SU-DHL-6 (cell line): ENCODE results near the gene PCGF1.
"Not testable (repeated sequence)": the region's sequence is repeated elsewhere in the genome, so short reads cannot be mapped to it uniquely, and the experiment has no call there.

Experiments used
- H2AFZ ChIP-seq: fragments of 200-600 bp; sonication (generic); 2 replicates; pipeline ENCODE4 v1.6.1; 2014; ENCODE audit warnings: low read depth, mild to moderate bottlenecking, moderate library complexity, mixed read lengths, antibody characterized with exemption, low read length; ENCODE audit not compliant: severe bottlenecking
- H3F3A ChIP-seq: fragments of 200-600 bp; shearing (Covaris generic); 2 replicates; pipeline ENCODE4 v1.6.0; 2016; ENCODE audit warnings: antibody characterized with exemption, mild to moderate bottlenecking; ENCODE audit not compliant: insufficient read depth
- H3K27ac ChIP-seq: fragments of 200-600 bp; sonication (generic); 2 replicates; pipeline ENCODE4 v1.5.1; 2016; ENCODE audit warnings: low read depth, mild to moderate bottlenecking, low read length, moderate library complexity, mixed read lengths
- H3K27me3 ChIP-seq: fragments of 200-600 bp; sonication (generic), shearing (Covaris generic); 2 replicates; pipeline ENCODE4 v1.6.0; 2014; ENCODE audit warnings: mild to moderate bottlenecking, low read length
- H3K36me3 ChIP-seq: fragments of 200-600 bp; sonication (generic); 2 replicates; pipeline ENCODE4 v1.6.1; 2014; ENCODE audit warnings: mild to moderate bottlenecking, low read length, mixed read lengths
- H3K4me2 ChIP-seq: fragments of 300-600, 200-600 bp; shearing (Covaris generic), sonication (generic); 2 replicates; pipeline ENCODE4 v1.6.0; 2014; ENCODE audit warnings: low read length, low read depth, mild to moderate bottlenecking; ENCODE audit not compliant: poor library complexity, severe bottlenecking
- H3K4me3 ChIP-seq: fragments of 200-600 bp; sonication (generic); 2 replicates; pipeline ENCODE4 v1.5.1; 2014; ENCODE audit warnings: antibody characterized with exemption, low read length, mild to moderate bottlenecking, mixed read lengths; ENCODE audit not compliant: insufficient read depth, poor library complexity, severe bottlenecking
- H3K79me2 ChIP-seq: fragments of 200-600 bp; sonication (generic); 2 replicates; pipeline ENCODE4 v1.6.1; 2014; ENCODE audit warnings: mild to moderate bottlenecking, low read length, moderate library complexity; ENCODE audit not compliant: insufficient read depth
- H3K9ac ChIP-seq: fragments of 200-600 bp; sonication (generic); 2 replicates; pipeline ENCODE4 v1.7.0; 2014; ENCODE audit warnings: mild to moderate bottlenecking, low read length
- H3K9me2 ChIP-seq: fragments of 200-600 bp; sonication (generic); replicated peaks from 2 replicates; pipeline ENCODE4 v1.6.1; 2014; ENCODE audit warnings: low read length; ENCODE audit not compliant: insufficient read depth
- H3K9me3 ChIP-seq: fragments of 200-600 bp; sonication (generic); 2 replicates; pipeline ENCODE4 v1.6.1; 2014; ENCODE audit warnings: low read length, mixed read lengths; ENCODE audit not compliant: insufficient read depth
- H4K20me1 ChIP-seq: fragments of 200-600 bp; sonication (generic); 2 replicates; pipeline ENCODE4 v1.6.1; 2014; ENCODE audit warnings: low read depth, mild to moderate bottlenecking, antibody characterized with exemption, low read length, moderate library complexity, mixed read lengths
- CTCF ChIP-seq: fragments of 200-600 bp; sonication (generic); IDR thresholded peaks from one replicate; pipeline ENCODE4 v1.5.1; 2017; ENCODE audit warnings: antibody characterized with exemption, mild to moderate bottlenecking, low read length, moderate library complexity; ENCODE audit not compliant: insufficient read depth, poor library complexity, severe bottlenecking
- EZH2phosphoT487 ChIP-seq: fragments of 200-600 bp; sonication (generic), shearing (Covaris generic); conservative IDR thresholded peaks from 2 replicates; pipeline ENCODE4 v1.6.1; 2018; ENCODE audit warnings: mild to moderate bottlenecking, antibody characterized with exemption, low read length, moderate library complexity, mixed read lengths

Gene PCGF1

GRCh38 chr2:74462054-74462785, 45.3 kb downstream of the PCGF1 start:
- Histone ChIP-seq H4K20me1 (no peaks in the 10 kb centered on the region), H3K9me3 (no peaks in the 10 kb centered on the region), H3K4me2 (no peak overlapping the region), H3F3A (peaks cover 4% of the 10 kb centered on the region), H3K36me3 (no peaks in the 10 kb centered on the region; the same call in 1 of the 2 replicates), H2AFZ (no peak overlapping the region), H3K4me3 (no peak overlapping the region), H3K9me2 (no peaks in the 10 kb centered on the region), H3K9ac (no peak overlapping the region), H3K79me2 (peaks cover 11% of the 10 kb centered on the region), H3K27me3 (no peaks in the 10 kb centered on the region), H3K27ac (no peak overlapping the region)
- TF ChIP-seq CTCF (no peak), EZH2phosphoT487 (no peak)

GRCh38 chr2:74461187-74462053, 46.1 kb downstream of the PCGF1 start:
- no peak overlapping the region for H3K9ac ChIP-seq
- H3K79me2 ChIP-seq: peaks cover 11% of the 10 kb centered on the region
- H3K9me3 ChIP-seq: no peaks in the 10 kb centered on the region
- no peaks in the 10 kb centered on the region for H4K20me1 ChIP-seq
- H3K27ac ChIP-seq: no peak overlapping the region
- H3K9me2 ChIP-seq: no peaks in the 10 kb centered on the region
- H3K27me3 ChIP-seq: no peaks in the 10 kb centered on the region
- H3K4me2 ChIP-seq: no peak overlapping the region
- H3K36me3 ChIP-seq: no peaks in the 10 kb centered on the region; the same call in 1 of the 2 replicates
- no peak overlapping the region for H3K4me3 ChIP-seq
- no peak for TF ChIP-seq EZH2phosphoT487
- peak; percentile 13 for TF ChIP-seq CTCF
- H2AFZ ChIP-seq: no peak overlapping the region
- H3F3A ChIP-seq: peaks cover 12% of the 10 kb centered on the region

- not testable (repeated sequence) for H3K9me3 ChIP-seq, H3K27ac ChIP-seq, H3K9me2 ChIP-seq, H2AFZ ChIP-seq, H4K20me1 ChIP-seq, H3K36me3 ChIP-seq, H3K4me2 ChIP-seq, H3K27me3 ChIP-seq, H3K4me3 ChIP-seq, H3K9ac ChIP-seq
- H3K79me2 ChIP-seq: peaks cover 18% of the 10 kb centered on the region
- peaks cover 14% of the 10 kb centered on the region for H3F3A ChIP-seq
These were observed 47.3 kb downstream of the PCGF1 start for GRCh38 chr2:74460187-74460586.

GRCh38 chr2:74459503-74460118, 47.9 kb downstream of the PCGF1 start:
- H4K20me1 ChIP-seq, H3K27ac ChIP-seq, H3K9me3 ChIP-seq, H2AFZ ChIP-seq, H3K9me2 ChIP-seq, H3K27me3 ChIP-seq, H3K36me3 ChIP-seq: not testable (repeated sequence)
- Histone ChIP-seq H3K9ac (peak overlapping the region; percentile 82; the same call in 1 of the 2 replicates), H3K79me2 (peaks cover 14% of the 10 kb centered on the region), H3F3A (peaks cover 14% of the 10 kb centered on the region), H3K4me2 (peak overlapping the region; percentile 95), H3K4me3 (peak overlapping the region; percentile 86)
